Measurements from ENCODE around the gene ZNF174.

Gene ZNF174

GRCh38 chr16:3400779-3401688, at the start of gene ZNF174, which contains the start of gene ZSCAN32:
Gene ZNF174, plus strand, starts transcription at chr16:3401215. Its CDS starts 790 bp downstream, at chr16:3402005.
Gene ZSCAN32, minus strand, starts transcription at chr16:3401004. Its CDS starts 3,447 bp downstream, at chr16:3397557.
- peak; percentile 84 for DNase-seq

- DNase-seq, result no peak
Observed at GRCh38 chr16:3355589-3355988, 45.4 kb upstream of the ZNF174 start, which contains the start of gene OR2C1. Gene OR2C1, plus strand, starts transcription at chr16:3355889. Its CDS starts 52 bp downstream, at chr16:3355941.

GRCh38 chr16:3356118-3356517, 44.9 kb upstream of the ZNF174 start:
- DNase-seq, result no peak

DNA sequence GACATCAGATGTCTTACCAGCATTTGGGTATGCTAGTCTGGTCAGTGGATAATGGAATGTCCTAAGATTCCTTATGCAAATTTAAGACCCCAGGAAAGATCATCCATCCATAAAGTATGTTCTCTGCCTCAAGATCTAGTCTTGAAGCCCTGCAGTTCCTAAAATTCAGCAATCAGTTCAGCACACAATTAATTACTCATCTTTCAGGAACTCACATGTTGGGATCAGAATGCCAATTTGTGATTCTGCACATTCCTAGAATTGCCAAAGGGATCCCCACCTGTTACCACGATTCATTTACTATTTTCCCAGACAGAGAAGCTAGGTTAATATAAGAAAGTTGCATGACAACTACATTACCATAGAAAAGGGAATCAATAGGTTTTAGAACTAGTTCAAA, 42.1 kb upstream of the ZNF174 start:
- no peak for DNase-seq

GRCh38 chr16:3362931-3363330, 38.1 kb upstream of the ZNF174 start:
- DNase-seq, result no peak

DNA sequence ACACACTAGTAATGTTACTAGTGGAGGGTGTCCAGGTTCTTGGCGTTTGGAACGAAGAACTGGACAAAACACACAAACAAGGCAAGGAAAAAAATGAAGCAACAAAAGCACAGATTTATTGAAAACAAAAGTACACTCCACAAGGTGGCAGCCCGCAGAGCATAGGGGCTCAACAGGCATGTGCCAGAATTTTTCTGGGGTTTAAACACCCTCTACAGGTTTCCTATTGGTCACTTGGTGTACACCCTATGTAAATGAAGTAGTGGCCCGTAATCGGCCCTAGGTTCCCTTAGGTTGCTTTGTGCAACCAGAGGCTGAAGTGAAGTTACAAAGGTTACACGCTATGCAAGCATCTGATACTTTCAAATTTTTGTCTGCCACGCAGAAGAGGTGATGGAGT, 37.2 kb upstream of the ZNF174 start:
- DNase-seq, result no peak

DNA sequence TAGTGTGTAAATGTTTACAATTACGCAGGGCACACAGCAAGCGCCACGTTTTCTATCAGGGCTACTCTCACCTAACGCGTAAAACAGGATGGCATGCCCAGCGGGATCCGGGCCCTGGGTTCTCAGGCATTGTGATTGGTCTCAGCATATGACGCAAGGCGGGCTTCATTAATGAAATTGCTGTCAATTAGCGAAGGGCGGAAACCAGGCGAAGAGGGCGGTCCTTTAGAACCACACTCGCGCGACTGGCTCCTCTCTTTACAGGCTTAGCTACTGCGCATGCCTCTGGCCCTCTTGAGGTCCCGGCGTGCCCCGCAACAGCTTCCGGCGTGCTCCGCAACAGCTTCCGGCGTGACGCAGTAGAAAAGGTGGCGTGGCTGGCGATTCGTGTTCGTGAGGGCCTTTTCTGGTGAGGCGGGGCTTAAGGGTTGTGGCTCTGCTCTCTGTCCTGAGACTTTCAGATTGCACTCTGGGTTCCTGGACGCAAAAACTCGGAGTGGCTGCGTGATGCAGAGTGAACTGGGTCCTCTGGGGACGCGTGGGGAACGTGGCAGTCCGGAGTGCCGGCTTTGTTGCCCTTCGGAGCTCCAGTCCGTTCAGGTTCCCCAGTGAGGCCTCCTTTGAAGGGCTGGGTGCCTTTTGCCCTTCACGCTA, 36.1 kb upstream of the ZNF174 start:
- DNase-seq, result peak; percentile 35

- no peak for DNase-seq
Observed at GRCh38 chr16:3369073-3369472, 31.9 kb upstream of the ZNF174 start.

DNA sequence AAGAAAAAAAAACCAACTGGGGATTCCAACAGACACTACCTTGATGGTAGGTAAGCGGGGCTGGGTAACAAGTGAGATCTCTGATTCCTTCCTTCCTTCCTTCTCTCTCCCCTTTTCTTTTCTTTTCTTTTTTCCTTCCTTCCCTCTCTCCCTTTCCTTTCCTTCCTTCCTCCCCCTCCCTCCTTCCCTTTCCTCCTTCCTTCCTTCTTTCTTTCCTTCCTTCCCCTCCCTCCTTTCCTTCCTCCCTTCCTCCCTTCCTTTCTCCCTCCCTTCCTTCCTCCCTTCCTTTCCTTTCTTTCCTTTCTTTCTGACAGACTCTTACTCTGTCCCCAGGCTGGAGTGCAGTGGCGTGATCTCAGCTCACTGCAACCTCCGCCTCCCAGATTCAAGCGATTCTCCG, 25.3 kb upstream of the ZNF174 start:
- DNase-seq, result no peak

DNA sequence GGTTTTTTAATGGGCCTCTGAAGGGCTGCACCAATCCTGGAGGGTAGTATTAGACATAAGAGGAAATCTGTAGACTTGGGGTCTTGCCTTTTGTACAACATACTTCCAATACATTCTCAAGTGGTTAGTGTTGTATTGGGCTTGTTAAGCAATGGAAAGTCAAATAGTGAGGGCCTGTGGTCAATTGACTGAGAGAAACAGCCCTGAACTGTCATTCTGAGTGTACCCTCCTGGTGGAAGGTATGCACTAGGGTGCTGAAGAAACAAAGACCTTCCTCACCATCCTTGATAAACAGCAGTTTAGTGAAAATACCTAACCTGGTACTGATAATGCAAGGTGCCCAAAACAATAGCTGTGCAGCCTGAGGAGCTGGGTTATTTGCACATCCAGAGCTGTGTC, 23.1 kb upstream of the ZNF174 start:
- no peak for DNase-seq

DNA sequence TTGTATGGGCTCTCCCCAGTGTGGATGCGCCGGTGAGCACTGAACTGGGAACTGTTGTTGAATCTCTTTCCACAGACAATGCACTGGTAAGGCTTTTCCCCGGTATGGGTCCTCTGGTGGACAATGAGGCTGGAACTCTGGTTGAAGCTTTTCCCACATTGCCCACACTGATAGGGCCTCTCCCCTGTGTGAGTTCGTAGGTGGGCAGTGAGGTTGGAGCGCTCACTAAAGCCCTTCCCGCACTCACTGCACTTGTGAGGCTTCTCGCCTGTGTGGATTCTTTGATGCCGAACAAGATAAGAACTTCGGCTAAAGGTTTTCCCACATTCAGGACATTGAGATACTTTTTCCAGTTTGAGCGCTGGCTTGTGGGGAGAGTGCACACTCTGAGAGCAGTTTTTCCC, 18.0 kb upstream of the ZNF174 start:
- DNase-seq, result no peak

- DNase-seq, result no peak
Observed at GRCh38 chr16:3388325-3388724, 12.7 kb upstream of the ZNF174 start.

DNA sequence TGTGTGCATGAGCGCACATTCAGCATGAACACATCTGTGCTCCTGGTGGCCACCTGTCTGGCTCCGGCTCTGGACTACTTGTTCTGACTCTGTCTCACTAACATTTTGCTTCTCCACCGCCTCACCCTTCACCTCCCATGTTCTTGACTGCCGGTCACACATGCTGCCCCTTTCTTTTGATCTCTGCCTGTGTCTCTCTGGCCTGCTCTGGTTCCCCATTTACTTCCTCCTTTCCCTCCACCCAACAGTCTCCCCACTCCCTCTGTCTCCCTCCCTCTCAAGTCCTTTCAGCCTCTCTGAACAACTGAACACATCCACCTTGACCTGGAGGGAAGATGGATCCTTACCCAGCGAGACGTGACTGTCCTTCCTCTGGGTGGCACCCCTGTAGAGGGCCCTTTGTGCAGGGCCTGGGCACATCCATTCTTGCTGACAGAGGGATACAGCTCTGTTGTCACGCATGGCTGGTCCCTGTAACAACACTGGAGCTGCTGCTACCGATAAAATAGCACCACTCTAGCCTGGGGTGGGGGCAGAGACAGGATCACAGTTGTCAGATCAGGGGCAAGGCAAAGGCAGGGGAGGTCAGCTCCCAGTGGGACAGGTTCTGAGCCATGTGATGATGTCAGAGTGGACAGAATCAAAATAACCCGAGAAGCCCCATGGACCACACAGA, 11.2 kb upstream of the ZNF174 start:
- DNase-seq, result no peak

- DNase-seq, result no peak
Observed at GRCh38 chr16:3400446-3400778, 603 bp upstream of the ZNF174 start.

- peak; percentile 22 for DNase-seq
Observed at GRCh38 chr16:3401719-3402397, 843 bp downstream of the ZNF174 start.

DNA sequence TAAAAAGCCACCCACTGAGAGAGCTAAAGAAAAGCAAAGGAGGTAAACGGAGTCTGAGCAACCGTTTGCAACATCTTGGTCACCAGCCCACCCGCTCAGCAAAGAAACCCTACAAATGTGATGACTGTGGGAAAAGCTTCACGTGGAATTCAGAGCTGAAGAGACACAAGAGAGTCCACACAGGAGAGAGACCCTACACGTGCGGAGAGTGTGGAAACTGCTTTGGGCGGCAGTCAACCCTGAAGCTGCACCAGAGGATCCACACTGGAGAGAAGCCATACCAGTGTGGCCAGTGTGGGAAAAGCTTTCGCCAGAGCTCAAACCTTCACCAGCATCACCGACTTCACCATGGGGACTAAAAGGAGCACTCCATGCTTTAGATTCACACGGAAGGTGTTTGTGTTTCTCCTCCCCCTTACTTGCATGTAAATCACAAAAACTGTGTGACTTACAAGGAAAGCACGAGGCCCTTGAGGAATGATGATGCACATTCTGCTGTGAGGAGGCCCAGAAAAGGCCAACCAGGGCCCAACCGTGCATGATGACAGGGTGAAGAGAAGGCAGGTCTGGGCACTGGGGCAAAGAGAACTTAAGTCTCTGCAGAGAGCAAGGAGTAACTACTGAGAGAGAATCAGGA, 7.7 kb downstream of the ZNF174 start:
- no peak for DNase-seq

- DNase-seq, result no peak
Observed at GRCh38 chr16:3413730-3414379, 12.8 kb downstream of the ZNF174 start.

DNA sequence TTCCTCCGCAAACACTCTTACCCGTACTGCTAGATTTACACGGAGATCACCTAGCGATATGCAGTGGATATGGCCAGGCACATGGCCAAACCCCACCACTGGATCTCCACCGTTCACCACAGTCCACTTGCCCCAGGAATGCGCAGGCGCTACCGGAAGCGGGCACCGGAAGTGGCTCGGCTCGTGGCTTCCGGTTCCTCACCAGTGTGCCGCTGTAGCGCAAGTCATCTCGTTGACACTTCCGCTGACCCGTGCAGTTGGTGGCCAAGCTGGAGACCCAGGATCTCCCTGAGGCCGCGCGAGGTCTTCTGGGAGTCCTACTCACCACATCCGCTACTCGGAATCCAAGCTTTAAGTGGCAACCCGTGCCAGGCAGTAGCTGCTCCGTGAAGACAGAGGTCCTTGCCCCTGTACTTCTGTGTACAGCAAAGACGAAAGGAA, 30.8 kb downstream of the ZNF174 start:
- DNase-seq, result no peak

GRCh38 chr16:3434373-3434772, 33.4 kb downstream of the ZNF174 start:
- DNase-seq, result no peak

GRCh38 chr16:3439637-3440036, 38.6 kb downstream of the ZNF174 start:
- DNase-seq, result no peak

- DNase-seq, result no peak
Observed at GRCh38 chr16:3443108-3444031, 42.4 kb downstream of the ZNF174 start, which contains the start of the genes NAA60 and ZNF597. Gene NAA60, plus strand, starts transcription at chr16:3443680. Its CDS starts 32,548 bp downstream, at chr16:3476228. Gene ZNF597, minus strand, starts transcription at chr16:3443504. Its CDS starts 351 bp downstream, at chr16:3443153.
